Heart right ventricle (tissue), 16 donors: Measurements from ENCODE around the gene PUS3. TPM values are rescaled to one million over a fixed set of nuclear protein-coding genes. Genes with fewer than 3 reads are reported as not detected.
A peak's percentile ranks its signal among the peaks of the same experiment; 100 is the strongest.

Source experiments
- ATAC-seq, 8 donors: fragments of 200-7000 bp; cut with Tn5 transposase; one replicate each; pipeline ENCODE4 v1.9.1; 2020; ENCODE audit warnings: mild to moderate bottlenecking in 8 of 8, moderate library complexity in 8 of 8, moderate number of reproducible peaks in 1 of 8
- DNase-seq, 2 donors: peaks; one replicate each; pipeline ENCODE4 v3.0.0-alpha.2; 2020
- H3K27ac ChIP-seq, 10 donors: fragments of 200-600 bp; sonication (generic) in 2 of 10; one replicate each; pipeline versions ENCODE4 v1.5.0 to v1.8.0; 2020 to 2022; ENCODE audit warnings: mild to moderate bottlenecking in 3 of 10
- H3K27me3 ChIP-seq, 7 donors: fragments of 200-600 bp; one replicate each; pipeline ENCODE4 v1.8.0; 2021 to 2022; ENCODE audit warnings: mild to moderate bottlenecking in 2 of 7
- H3K36me3 ChIP-seq, 9 donors: fragments of 200-600 bp; sonication (generic) in 1 of 9; one replicate each; pipeline versions ENCODE4 v1.5.0 to v1.8.0; 2020 to 2022; ENCODE audit warnings: mild to moderate bottlenecking in 2 of 9
- H3K4me1 ChIP-seq, 9 donors: fragments of 200-600 bp; sonication (generic) in 1 of 9; one replicate each; pipeline versions ENCODE4 v1.5.0 to v1.8.0; 2020 to 2022; ENCODE audit warnings: mild to moderate bottlenecking in 4 of 9
- H3K4me3 ChIP-seq, 10 donors: fragments of 200-600 bp; sonication (generic) in 2 of 10; one replicate each; pipeline versions ENCODE4 v1.5.0 to v1.8.0; 2020 to 2022; ENCODE audit warnings: mild to moderate bottlenecking in 7 of 10, moderate library complexity in 2 of 10
- H3K9me3 ChIP-seq, 11 donors: fragments of 200-600 bp in 10 of 11; sonication (generic) in 2 of 11; one replicate each; pipeline versions ENCODE4 v1.5.0 to v1.8.0; 2013 to 2022; ENCODE audit warnings: mild to moderate bottlenecking in 2 of 11, control low read depth in 1 of 11, moderate library complexity in 1 of 11
- WGBS, 2 donors: extraction: QIAGEN DNeasy Blood & Tissue Kit; methylation state at CpG; one replicate each; pipeline ENCODE4 v1.1.7; 2013; ENCODE audit warnings: inconsistent platforms in 1 of 2; 5-methylcytosine and 5-hydroxymethylcytosine counted together
- intact Hi-C, 10 donors: fragments of 100-400 bp; cut with DNase I; formaldehyde crosslinking; loops; one replicate each; pipeline versions ENCODE4 v1.11.1 to v1.14.2; 2022
- polyA plus RNA-seq, 2 donors: library from polyadenylated mRNA; stranded (reverse); fragments of 200-250 nt; gene quantifications; one replicate each; pipeline ENCODE4 v1.2.3, GENCODE V29; 2013
- total RNA-seq, 10 donors: library from RNA; stranded (reverse); fragmentation: NEBNext Ultra II Directional in 3 of 10; extraction: Animal tissue kit (Norgen Biotek cat#: 25700) in 3 of 10; gene quantifications; one replicate each; pipeline versions ENCODE4 v1.2.1 to v1.2.4, GENCODE V29; 2021 to 2023
- TF ChIP-seq, protein P1 (sequence below), 9 donors: fragments of 200-600 bp; sonication (generic) in 2 of 9; IDR thresholded peaks; one replicate each; pipeline versions ENCODE4 v1.5.0 to v1.8.0; 2021 to 2022; ENCODE audit warnings: antibody characterized with exemption in 9 of 9, mild to moderate bottlenecking in 5 of 9, moderate library complexity in 1 of 9
- donor health status: Arrhythmogenic right ventricular cardiomyopathy.
- donor health status: ischemic (EF 13 %, LVEDD 7.1; RV severe dilation, severe dysfunction).
- donor health status: healthy with polysubstance abuse.
- donor health status: DM: no; HTN: yes; CAD: no.
- donor health status: DM: no; HTN: no; CAD: no.
- donor health status: ischemic (EF 25% LVEDD 6.9; RV normal size, moderate dysfunction).
- donor health status: ischemic (EF 25% LVEDD 5.7; RV mildly dilated, moderate dysfunction).
- donor health status: healthy.
- donor health status: DM: yes; HTN: yes; CAD: no.
- donor health status: Ischemic cardiomyopathy.
- donor health status: ischemic (EF 35%, LVEDD 5.7; RV mildly dilated, moderate dysfunction).
- donor health status: nonischemic (EF 11% LVEDD 7.7; RV severe dilation, severe dysfunction).
- donor health status: DM: yes; HTN: yes; CAD: no.
- donor health status: PGD.
- donor health status: ischemic (EF 29% LVEDD 5.4; RV normal size, mild dysfunction).
- donor health status: nonischemic (EF 23%, LVEDD 6.1; RV moderate dilation, normal function).

Gene PUS3
- total and polyA plus RNA-seq, 12 donors, result 4.9 to 12.4 (median 7.7) TPM

DNA sequence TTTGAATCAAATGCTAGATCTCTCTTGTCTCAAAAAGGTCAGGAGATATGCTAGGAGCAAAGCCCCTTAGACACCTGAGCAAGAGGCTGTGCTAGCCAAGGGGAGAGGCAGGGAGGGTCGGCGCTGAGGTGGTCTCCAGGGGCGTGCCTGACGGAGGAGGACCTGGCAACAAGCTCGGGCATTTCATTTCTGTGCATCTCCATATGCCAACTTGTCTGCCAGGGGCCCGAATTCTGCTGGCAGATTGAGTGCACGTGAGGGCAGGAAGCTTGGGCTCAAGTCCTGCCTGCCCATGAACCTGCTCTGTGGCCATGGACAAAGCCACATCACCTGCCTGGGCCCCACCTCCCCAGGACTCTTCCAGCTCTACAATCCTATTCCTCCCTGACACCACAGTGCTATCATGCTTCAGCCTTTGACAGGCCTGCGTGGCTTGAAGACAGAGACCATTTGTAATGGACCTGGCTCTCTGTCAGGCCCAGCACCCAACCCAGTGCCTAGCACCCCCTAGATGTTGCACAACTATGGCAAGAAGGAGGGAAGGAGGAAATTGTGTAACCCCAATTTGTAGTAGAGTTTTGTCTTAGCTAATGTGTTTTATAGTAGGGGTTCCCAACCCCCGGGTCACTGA, 26.6 kb upstream of the PUS3 start:
- peaks cover 0 to 22% (median 0%) of the 10 kb centered on the region in 7 donors for H3K27me3 ChIP-seq
- intact Hi-C loops, result loop anchor here in 6 of 10 donors (5.0 to 10.0 kb wide), 7 partner anchors 65 to 335 kb away; partner anchors contain the start of genes FOXRED1 (in 2 of the 6), SRPRA (in 2 of the 6) and CDON (in 1 of the 6)
- H3K4me1 ChIP-seq, result no peaks in the 10 kb centered on the region
- H3K4me3 ChIP-seq, result no peak overlapping the region
- DNase-seq, result no peak
- no peaks in the 10 kb centered on the region for H3K36me3 ChIP-seq
- no peak overlapping the region for H3K27ac ChIP-seq
- WGBS, 2 donors, result 80 to 91% methylated on average over 9 of the region's 9 CpGs
- H3K9me3 ChIP-seq, result no peaks in the 10 kb centered on the region
- no peak for ATAC-seq
- TF ChIP-seq, protein P1, sequence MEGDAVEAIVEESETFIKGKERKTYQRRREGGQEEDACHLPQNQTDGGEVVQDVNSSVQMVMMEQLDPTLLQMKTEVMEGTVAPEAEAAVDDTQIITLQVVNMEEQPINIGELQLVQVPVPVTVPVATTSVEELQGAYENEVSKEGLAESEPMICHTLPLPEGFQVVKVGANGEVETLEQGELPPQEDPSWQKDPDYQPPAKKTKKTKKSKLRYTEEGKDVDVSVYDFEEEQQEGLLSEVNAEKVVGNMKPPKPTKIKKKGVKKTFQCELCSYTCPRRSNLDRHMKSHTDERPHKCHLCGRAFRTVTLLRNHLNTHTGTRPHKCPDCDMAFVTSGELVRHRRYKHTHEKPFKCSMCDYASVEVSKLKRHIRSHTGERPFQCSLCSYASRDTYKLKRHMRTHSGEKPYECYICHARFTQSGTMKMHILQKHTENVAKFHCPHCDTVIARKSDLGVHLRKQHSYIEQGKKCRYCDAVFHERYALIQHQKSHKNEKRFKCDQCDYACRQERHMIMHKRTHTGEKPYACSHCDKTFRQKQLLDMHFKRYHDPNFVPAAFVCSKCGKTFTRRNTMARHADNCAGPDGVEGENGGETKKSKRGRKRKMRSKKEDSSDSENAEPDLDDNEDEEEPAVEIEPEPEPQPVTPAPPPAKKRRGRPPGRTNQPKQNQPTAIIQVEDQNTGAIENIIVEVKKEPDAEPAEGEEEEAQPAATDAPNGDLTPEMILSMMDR (IDR thresholded peaks at IDR 0.05), result no peak

DNA sequence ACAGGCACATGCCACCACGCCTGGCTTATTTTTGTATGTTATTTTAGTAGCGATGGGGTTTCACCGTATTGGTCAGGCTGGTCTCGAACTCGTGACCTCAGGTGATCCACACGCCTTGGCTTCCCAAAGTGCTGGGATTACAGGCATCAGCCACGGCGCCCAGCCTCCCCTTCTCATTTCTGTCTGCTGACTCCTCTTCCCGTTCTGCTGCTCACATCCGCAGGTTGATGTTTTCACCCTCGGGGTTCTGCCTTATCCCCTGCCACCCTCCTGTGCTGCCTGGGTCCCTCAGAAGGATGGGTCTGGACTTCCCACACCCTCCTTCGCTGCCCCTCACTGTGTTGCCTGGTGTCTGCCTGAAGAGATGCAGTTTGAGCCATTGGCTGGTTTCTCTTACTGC, 23.7 kb upstream of the PUS3 start:
- ATAC-seq (no peak), DNase-seq (no peak)
- peaks cover 0 to 17% (median 0%) of the 10 kb centered on the region in 7 donors for H3K27me3 ChIP-seq
- no peaks in the 10 kb centered on the region for H3K36me3 ChIP-seq
- H3K9me3 ChIP-seq, result no peaks in the 10 kb centered on the region
- H3K27ac ChIP-seq, result no peak overlapping the region
- TF ChIP-seq, protein P1 (IDR thresholded peaks at IDR 0.05), result no peak
- intact Hi-C loops, result loop anchor here in 6 of 10 donors (5.0 to 10.0 kb wide), 5 partner anchors 128 to 338 kb away; partner anchors contain the start of genes FOXRED1 (in 2 of the 6), SRPRA (in 2 of the 6) and CDON (in 1 of the 6)
- 92% methylated on average over 12 of the region's 12 CpGs for WGBS, 2 donors
- H3K4me3 ChIP-seq, result no peak overlapping the region
- H3K4me1 ChIP-seq, result no peaks in the 10 kb centered on the region

DNA sequence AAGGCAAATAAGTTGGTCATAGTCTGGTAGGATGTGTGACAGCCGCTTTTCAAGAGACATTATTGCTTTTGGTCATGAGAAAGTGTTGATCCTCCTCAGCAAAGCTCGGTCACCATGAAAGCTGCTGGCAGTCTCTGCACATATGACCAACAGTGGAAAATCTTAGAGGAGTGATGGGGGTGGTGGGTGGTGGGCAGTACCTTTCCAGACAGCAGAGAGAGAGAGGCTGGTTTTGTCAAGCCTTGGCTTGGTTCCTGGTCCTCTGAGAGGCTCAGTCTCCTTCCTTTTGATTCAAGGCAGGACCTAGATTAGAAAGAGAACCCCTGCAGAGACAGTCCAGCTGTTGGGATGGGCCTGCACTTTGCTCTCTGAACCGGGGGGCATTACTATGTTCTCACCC, 22.8 kb upstream of the PUS3 start:
- TF ChIP-seq, protein P1 (IDR thresholded peaks at IDR 0.05), result no peak
- Histone ChIP-seq H3K36me3 (no peaks in the 10 kb centered on the region), H3K9me3 (no peaks in the 10 kb centered on the region), H3K4me3 (no peak overlapping the region), H3K4me1 (no peaks in the 10 kb centered on the region), H3K27me3 (peaks cover 0 to 15% (median 0%) of the 10 kb centered on the region in 7 donors), H3K27ac (no peak overlapping the region)
- 64 to 70% methylated on average over 3 of the region's 3 CpGs for WGBS, 2 donors
- no peak for DNase-seq
- intact Hi-C loops, result loop anchor here in 6 of 10 donors (5.0 to 10.0 kb wide), 5 partner anchors 129 to 339 kb away; partner anchors contain the start of genes FOXRED1 (in 2 of the 6), SRPRA (in 2 of the 6) and CDON (in 1 of the 6)
- ATAC-seq, result no peak

DNA sequence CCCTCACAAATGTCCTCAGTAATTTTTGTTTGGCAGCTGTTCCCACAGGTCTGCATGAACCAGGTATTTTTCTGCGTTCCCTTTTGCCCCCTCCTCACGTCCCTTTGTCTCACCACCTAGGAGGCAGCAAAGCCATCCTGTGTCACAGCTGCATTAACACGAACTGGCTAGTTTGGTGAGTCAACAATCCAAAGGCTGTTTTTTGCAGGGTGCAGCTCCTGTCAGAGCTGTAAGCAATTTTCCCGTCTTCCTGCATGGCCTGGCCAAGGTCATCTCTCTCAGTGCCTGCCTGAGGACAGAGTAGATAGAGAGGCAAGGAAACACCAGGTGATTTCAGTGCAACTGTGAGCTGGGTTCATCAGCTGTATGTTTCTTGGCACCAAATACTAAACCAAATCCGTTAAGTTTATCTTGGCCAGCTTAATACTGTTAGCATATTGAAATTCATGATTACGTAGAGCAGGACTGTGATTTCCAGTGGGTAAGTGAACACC, 22.3 kb upstream of the PUS3 start:
- Histone ChIP-seq H3K9me3 (no peaks in the 10 kb centered on the region), H3K36me3 (no peaks in the 10 kb centered on the region), H3K27me3 (peaks cover 0 to 10% (median 0%) of the 10 kb centered on the region in 7 donors), H3K27ac (no peak overlapping the region), H3K4me1 (no peaks in the 10 kb centered on the region), H3K4me3 (no peak overlapping the region)
- ATAC-seq, result peak in 1 of 8 donors; percentile 28
- DNase-seq, result no peak
- intact Hi-C loops, result loop anchor here in 6 of 10 donors (5.0 to 10.0 kb wide), 5 partner anchors 130 to 340 kb away; partner anchors contain the start of genes FOXRED1 (in 2 of the 6), SRPRA (in 2 of the 6) and CDON (in 1 of the 6)
- TF ChIP-seq, protein P1 (IDR thresholded peaks at IDR 0.05), result no peak
- WGBS, 2 donors, result 58% methylated on average over 6 of the region's 6 CpGs
